GM20000 (cell line): Measurements from ENCODE around the gene HOXB2.

Source experiments
- DNase-seq: peaks from one replicate; pipeline ENCODE4 v3.0.0; 2012; ENCODE audit warnings: low spot score
- CTCF ChIP-seq: IDR thresholded peaks from 2 replicates; pipeline ENCODE4 v1.5.1; 2012; ENCODE audit warnings: mild to moderate bottlenecking, control low read depth; ENCODE audit errors: extremely low read depth, missing control alignments

The HOXB2 gene

DNA sequence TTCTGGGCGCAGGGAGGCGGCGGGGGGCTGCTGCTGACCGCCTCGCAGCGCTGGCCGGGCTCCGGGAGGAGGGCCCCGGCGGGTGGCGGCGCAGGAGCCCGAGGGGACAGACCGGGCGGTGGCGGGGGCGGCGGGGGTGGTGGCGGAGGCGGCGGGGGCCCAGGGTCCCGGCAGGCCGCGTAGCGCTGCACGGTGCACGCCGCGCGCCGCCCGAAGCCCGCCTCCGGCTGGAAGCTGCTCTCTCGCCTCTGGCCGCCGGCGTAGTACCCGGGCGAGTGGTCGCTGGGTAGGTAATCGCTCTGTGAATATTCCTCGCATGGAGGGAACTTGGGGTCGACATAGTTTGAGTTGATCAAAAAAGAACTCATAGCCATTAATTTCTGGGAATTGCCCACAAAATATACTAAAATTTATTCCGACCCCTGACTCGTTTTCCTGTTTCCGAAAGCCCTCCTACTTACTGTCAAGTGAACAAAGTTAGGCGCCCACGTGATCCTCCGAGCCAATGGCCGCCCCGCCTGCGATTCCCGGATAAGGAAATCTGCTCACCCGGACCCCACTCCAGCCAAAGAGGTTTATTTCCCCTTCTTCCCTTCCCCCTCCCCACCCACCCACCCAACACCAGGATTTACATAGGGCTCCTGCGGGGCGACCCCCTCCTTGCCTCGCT lies 33.2 kb upstream of the HOXB2 start, which contains the start of gene HOXB4:
Gene HOXB4, minus strand, starts transcription at position 405 of the 670 bp plus-strand sequence. Its CDS starts 31 bp downstream, at position 374.
- TF ChIP-seq CTCF, result no peak
- peak; percentile 91 for DNase-seq

GRCh38 chr17:48577330-48577945 lies 32.5 kb upstream of the HOXB2 start:
- TF ChIP-seq CTCF, result no peak
- DNase-seq, result peak; percentile 73

- TF ChIP-seq CTCF, result no peak
Observed at GRCh38 chr17:48576479-48577309, 31.8 kb upstream of the HOXB2 start.

GRCh38 chr17:48575673-48576478 lies 31.0 kb upstream of the HOXB2 start:
- DNase-seq, result no peak
- TF ChIP-seq CTCF, result no peak

More at GRCh38 chr17:48576479-48577309, 31.8 kb upstream of the HOXB2 start:
- DNase-seq, result no peak

GRCh38 chr17:48575066-48575582 lies 30.2 kb upstream of the HOXB2 start:
- TF ChIP-seq CTCF, result no peak
- DNase-seq, result no peak

DNA sequence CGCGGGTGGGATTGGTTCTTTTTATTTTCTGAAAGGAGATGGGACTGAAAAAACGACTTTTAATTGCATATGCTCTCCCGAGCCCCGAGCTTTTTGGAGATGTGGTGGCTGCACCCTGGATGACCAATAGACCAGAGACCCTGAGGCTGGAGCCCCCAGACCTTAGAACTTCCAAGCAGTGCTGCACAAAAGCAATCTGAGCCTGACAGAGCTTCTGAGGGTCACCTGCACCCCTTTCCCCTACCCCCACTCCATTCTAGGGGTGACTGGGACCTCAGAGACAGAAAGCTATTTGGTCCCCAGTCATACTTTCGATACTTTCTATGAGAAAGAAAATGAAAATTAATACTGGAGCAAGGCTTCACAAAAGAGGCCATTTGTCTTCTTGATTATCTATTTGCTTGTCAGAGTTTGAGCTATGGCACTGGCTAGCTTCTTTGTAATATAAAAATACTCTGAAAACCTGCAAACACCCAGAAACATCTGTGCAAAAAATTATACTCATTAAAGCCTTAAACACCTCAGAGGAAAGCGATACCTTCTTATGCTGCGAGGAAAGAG lies 29.7 kb upstream of the HOXB2 start:
- TF ChIP-seq CTCF, result no peak
- no peak for DNase-seq
